HG03575 (cell line): Measurements from ENCODE around the gene SLC8A2.
"Not testable (repeated sequence)": the region's sequence is repeated elsewhere in the genome, so short reads cannot be mapped to it uniquely, and the experiment has no call there.

Experiments
- ATAC-seq: cut with Tn5 transposase; IDR thresholded peaks from one replicate; pipeline ENCODE4 v1.9.1; 2021; ENCODE audit not compliant: unreplicated experiment, insufficient number of reproducible peaks, low FRiP score; ENCODE audit errors: extremely low read depth

SLC8A2 gene

DNA sequence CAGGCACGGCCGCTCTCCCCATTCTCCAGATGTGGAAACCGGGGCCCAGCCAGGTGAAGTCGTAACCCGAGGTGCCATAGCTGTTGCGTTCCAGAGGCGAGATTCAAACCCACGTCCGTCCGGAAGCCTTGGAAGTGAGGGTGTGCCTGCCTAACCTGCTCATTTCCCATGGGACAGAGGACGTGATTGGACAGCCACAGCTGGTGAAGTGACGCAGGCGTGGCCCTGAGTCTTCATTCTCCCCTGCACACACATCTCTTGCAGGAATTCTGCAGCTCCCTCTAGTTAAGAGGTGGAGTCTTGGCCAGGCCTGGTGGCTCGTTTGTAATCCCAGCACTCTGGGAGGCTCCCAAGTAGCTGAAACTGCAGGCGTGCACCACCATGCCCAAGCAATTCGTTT, 69.2 kb downstream of the SLC8A2 start:
- ATAC-seq = no peak

DNA sequence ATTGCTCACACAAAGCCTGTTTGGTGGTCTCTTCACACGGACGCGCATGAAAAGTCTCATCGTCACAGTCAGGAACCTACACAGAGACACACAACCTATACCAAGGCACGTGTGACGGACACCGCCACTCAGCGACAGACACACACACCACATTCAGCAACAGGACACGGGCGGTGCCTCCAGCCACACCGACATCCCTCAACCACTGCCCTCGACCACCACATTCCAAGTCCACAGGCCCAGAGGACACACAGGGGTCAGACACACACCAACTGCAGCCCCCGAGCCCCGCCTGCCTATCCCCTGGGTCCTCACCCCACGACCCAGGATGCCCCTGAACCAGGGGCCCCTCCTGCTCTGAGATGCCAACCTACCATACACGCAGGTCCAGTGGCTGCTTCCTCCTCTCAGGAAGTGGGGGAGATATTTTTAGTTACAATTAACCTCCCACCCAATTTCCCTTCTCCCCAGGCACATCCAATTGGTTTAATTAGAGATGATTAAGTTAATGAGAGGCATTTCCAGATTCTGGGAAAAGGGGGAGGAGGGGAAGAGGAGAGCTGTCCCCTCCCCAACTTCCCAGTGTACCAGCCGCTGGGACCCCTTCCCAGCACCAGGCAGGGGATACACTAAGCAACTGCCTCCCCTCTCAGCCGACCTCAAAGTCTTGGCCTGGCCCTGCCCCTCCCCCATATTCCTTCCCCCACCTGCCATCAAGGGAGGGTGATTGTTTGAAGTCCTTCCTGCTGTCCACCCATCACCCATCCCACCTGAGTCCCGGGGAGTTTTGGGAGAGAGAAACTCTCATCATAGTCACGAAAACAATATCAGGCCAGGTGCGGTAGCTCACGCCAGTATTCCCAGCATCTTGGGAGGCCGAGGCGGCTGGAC, 72.7 kb downstream of the SLC8A2 start:
- no peak for ATAC-seq

GRCh38 chr19:47391510-47392223, 80.0 kb downstream of the SLC8A2 start:
- ATAC-seq = no peak

- ATAC-seq = no peak
Measured at GRCh38 chr19:47390533-47391488, 80.9 kb downstream of the SLC8A2 start.

- ATAC-seq = no peak
Measured at GRCh38 chr19:47389150-47389556, 82.5 kb downstream of the SLC8A2 start.

GRCh38 chr19:47388721-47389120, 83.0 kb downstream of the SLC8A2 start:
- not testable (repeated sequence) for ATAC-seq

DNA sequence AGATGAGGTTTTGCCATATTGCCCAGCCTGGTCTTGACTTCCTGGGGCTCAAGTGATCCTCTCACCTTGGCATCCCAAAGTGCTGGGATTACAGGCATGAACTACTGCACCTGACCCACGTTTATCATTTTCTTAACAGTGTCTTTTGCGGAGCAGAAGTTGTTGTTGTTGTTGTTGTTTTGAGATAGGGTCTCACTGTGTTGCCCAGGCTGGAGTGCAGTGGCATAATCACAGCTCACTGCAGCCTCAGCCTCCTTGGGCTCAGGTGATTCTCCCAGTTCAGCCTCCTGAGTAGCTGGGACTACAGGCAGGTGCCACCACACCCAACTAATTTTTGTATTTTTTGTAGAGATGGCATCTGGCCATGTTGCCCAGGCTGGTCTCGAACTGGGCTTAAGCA, 84.1 kb downstream of the SLC8A2 start:
- not testable (repeated sequence) for ATAC-seq

DNA sequence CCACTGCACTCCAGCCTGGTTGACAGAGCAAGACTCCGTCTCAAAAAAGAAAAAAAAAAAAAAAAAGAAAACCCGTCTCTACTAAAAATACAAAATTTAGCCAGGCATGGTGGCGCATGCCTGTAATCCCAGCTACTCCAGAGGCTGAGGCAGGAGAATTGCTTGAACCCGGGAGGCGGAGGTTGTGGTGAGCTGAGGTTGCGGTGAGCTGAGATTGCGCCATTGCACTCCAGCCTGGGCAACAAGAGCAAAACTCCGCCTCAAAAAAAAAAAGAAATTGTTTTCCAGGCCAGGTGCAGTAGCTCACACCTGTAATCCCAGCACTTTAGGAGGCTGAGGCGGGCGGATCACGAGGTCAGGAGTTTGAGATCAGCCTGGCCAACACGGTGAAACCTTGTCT, 85.1 kb downstream of the SLC8A2 start:
- ATAC-seq = not testable (repeated sequence)

DNA sequence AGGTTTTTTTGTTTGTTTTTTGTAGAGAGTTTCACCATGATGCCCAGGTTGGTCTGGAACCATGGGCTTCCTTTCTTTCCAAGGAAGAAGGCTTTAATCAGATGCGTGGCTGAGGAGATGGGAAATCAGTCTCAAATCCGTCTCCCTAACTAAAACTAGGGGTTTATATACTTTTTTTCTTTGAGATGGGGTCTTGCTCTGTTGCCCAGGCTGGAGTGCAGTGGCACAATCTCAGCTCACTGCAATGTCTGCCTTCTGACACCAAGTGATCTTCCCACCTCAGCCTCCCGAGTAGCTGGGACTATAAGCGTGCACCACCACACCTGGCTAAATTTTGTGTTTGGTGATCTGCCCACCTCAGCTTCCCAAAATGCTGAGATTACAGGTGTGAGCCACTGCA, 87.2 kb downstream of the SLC8A2 start:
- ATAC-seq = not testable (repeated sequence)

DNA sequence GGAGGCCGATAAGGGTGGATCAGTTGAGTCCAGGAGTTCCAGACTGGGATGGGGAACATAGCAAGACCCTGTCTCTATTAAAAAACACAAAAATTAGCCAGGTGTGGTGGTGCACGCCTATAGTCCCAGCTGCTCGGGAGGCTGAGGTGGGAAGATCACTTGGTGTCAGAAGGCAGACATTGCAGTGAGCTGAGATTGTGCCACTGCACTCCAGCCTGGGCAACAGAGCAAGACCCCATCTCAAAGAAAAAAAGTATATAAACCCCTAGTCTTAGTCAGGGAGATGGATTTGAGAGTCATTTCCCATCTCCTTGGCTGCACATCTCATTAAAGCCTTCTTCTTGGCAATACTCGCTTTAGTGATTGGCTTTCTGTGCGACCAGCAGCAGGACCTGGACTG, 87.8 kb downstream of the SLC8A2 start:
- ATAC-seq = not testable (repeated sequence)

GRCh38 chr19:47381653-47382279, 89.9 kb downstream of the SLC8A2 start:
- no peak for ATAC-seq

DNA sequence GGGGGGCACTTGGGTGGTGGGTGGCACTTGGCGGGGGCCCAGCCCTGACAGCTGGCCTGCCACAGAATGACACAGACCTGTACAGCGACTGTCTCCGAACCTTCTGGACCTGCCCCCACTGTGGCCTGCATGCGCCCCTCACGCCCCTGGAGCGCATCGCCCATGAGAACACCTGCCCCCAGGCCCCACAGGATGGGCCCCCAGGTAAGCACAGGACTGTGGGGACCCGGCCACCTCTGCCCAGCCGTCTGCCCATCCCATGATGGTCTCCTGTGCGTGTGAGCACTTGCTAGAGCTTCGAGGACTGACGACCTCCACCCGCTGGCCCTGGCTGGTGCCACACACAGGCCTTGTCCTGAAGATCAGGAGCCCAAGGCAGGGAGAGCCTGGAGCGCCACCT, 90.6 kb downstream of the SLC8A2 start:
- ATAC-seq = no peak

- ATAC-seq = no peak
Measured at GRCh38 chr19:47380559-47380958, 91.1 kb downstream of the SLC8A2 start.

- no peak for ATAC-seq
Measured at GRCh38 chr19:47379381-47379938, 92.2 kb downstream of the SLC8A2 start.

DNA sequence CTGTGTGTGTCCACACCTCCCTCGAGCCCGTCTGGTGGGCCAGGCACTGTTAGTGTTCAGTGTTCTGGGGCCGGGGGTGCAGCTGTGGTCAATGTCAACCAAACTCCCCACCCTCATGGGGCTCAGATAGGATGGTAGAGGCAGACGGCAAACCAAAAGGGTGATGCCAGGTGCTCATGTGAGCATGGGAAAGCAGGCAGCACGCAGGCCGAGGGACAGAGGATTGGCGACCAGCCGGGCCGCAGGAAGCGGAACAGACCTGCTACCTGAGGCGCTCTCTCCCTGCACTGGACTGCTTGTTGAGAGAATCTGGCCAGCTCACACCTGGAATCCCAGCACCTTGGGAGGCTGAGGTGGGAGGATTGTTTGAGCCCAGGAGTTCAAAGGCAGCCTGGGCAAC, 93.4 kb downstream of the SLC8A2 start:
- ATAC-seq = no peak
